Caco-2 (cell line): ENCODE measurements around the gene LHX2. TPM values are rescaled to one million over a fixed set of nuclear protein-coding genes. Genes with fewer than 3 reads are reported as not detected.

ENCODE experiments used
- BruUV-seq: library from RNA; stranded (reverse); fragments of 400-500 nt; replicated peaks from 2 replicates; lab custom pipeline; 2021; lab: Mats Ljungman, UMichigan
- CTCF ChIA-PET: fragments of 300-600 bp; sonication (Branson Sonifier 250); formaldehyde crosslinking; loops from one replicate; lab custom pipeline; 2022; ENCODE audit warnings: antibody characterized with exemption; lab: Charles Lee
- POLR2A ChIA-PET: fragments of 300-600 bp; sonication (Branson Sonifier 250); formaldehyde crosslinking; loops from one replicate; lab custom pipeline; 2022; ENCODE audit warnings: antibody characterized with exemption; lab: Charles Lee
- DNase-seq, 2 experiments: peaks; one replicate each; pipeline versions ENCODE4 v3.0.0 to v3.0.0-alpha.2; 2020 to 2022
- H3K27me3 ChIP-seq: replicated peaks from 2 replicates; pipeline ENCODE4 v1.6.0; 2011; ENCODE audit warnings: low read length; ENCODE audit not compliant: control insufficient read depth, insufficient read depth
- H3K36me3 ChIP-seq: 2 replicates; pipeline ENCODE4 v1.5.1; 2011; ENCODE audit warnings: low read length; ENCODE audit not compliant: control insufficient read depth, insufficient read depth
- H3K4me1 ChIP-seq: fragments of 250-450 bp; sonication (Bioruptor Pico); 2 replicates; pipeline ENCODE4 v1.5.1; 2020; ENCODE audit warnings: mild to moderate bottlenecking
- H3K4me3 ChIP-seq: 2 replicates; pipeline ENCODE4 v1.5.1; 2011; ENCODE audit warnings: low read depth, mild to moderate bottlenecking, control low read depth, low read length
- H3K9me3 ChIP-seq: fragments of 250-450 bp; sonication (Bioruptor Pico); 2 replicates; pipeline ENCODE4 v1.5.1; 2020; ENCODE audit warnings: mild to moderate bottlenecking, moderate library complexity
- H3K27ac Mint-ChIP-seq: one replicate; pipeline ENCODE4 v1.8.0; 2022; ENCODE audit warnings: mixed read lengths; ENCODE audit not compliant: unreplicated experiment
- H3K27me3 Mint-ChIP-seq: one replicate; pipeline ENCODE4 v1.8.0; 2022; ENCODE audit warnings: mixed read lengths; ENCODE audit not compliant: insufficient read depth, unreplicated experiment
- H3K36me3 Mint-ChIP-seq: one replicate; pipeline ENCODE4 v1.8.0; 2022; ENCODE audit warnings: mild to moderate bottlenecking, mixed read lengths; ENCODE audit not compliant: insufficient read depth, unreplicated experiment
- H3K4me1 Mint-ChIP-seq: one replicate; pipeline ENCODE4 v1.8.0; 2022; ENCODE audit warnings: low read depth, mixed read lengths; ENCODE audit not compliant: unreplicated experiment
- H3K4me3 Mint-ChIP-seq: one replicate; pipeline ENCODE4 v1.8.0; 2022; ENCODE audit warnings: mild to moderate bottlenecking, moderate library complexity, mixed read lengths; ENCODE audit not compliant: unreplicated experiment
- H3K9me3 Mint-ChIP-seq: one replicate; pipeline ENCODE4 v1.8.0; 2022; ENCODE audit warnings: mixed read lengths; ENCODE audit not compliant: unreplicated experiment
- intact Hi-C: fragments of 100-400 bp; cut with micrococcal nuclease; formaldehyde crosslinking; loops from one replicate; pipeline ENCODE4 v1.10.0; 2022; ENCODE audit not compliant: unreplicated experiment
- total RNA-seq: library from RNA; stranded (reverse); gene quantifications from 2 replicates; pipeline ENCODE4 v1.2.3, GENCODE V29; 2022
- TF ChIP-seq, protein P1 (sequence below), 2 experiments: fragments of 200-600 bp in 1 of 2; IDR thresholded peaks; 1 replicate in 1 of 2; 2 replicates in 1 of 2; pipeline versions ENCODE4 v1.5.1 to v1.8.0; 2011 to 2022; ENCODE audit warnings: antibody characterized with exemption in 1 of 2, control low read depth in 1 of 2, inconsistent platforms in 1 of 2, low read depth in 1 of 2, low read length in 1 of 2, mild to moderate bottlenecking in 1 of 2, moderate library complexity in 1 of 2; ENCODE audit not compliant: insufficient read depth in 1 of 2, severe bottlenecking in 1 of 2, unreplicated experiment in 1 of 2

Gene LHX2
- total RNA-seq, 1 experiment from 2014 or later = 4.0 TPM

DNA sequence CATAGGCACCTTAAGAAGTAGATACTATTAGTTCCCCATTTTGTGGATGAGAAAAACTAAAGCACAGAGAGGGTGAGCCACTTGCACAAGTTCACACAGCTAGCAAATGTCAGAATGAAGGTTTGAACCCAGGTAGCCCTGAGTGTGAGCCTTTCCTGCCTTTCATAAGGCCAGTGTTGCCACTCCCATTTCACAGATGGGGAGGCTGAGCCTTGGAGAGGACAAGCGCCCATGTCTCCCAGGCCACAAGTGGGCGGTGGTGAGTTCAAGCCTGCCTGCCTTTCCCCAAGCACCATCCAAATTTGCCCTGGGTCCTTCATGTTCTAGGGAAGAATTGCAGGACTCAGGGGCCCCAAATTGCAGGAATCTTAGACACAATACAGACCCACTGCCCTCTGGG is 50.6 kb downstream of the LHX2 start:
- POLR2A ChIA-PET = no interaction called here
- CTCF ChIA-PET = no interaction called here

DNA sequence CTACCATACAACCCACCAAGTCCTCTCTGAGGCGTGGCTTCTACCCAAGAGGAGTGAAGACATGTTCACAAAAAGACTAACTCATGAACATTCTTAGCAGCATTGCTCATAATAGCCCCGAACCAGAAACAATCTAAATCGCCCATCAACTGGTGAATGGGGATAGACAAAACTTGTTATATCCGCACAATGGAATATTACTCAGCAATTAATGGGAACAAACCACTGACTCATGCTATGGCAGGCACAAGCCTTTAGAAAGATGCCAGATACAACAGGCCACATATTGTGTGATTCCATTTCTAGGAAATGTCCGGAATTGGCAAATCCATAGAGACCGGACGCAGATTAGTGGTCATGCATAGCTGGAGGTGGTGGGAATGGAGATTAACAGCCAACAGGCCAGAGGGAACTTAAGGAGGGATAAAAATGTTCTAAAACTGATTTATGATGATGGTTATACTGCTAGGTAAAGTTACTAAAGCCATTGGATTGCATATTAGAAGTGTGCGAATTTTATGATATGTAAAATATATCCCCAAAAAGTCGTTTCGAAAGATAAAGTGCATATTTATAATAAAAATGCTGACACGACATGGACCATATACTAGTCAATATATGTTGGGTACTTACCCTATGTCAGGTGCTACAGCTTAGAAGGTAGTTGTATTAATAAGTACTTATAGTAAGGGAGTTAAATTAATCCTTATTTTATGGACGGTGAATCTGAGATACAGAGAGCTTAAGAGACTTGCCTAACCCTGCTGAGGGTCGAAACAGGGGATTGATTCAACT is 55.4 kb downstream of the LHX2 start:
- ChIA-PET CTCF (no interaction called here), POLR2A (no interaction called here)
- H3K4me3 ChIP-seq = no peak overlapping the region
- intact Hi-C loops = no loop called here
- no TSS peak for BruUV-seq
- H3K4me1 ChIP-seq = no peaks in the 10 kb centered on the region
- Mint-ChIP-seq H3K4me1 (no peaks in the 10 kb centered on the region), H3K36me3 (no peaks in the 10 kb centered on the region), H3K27me3 (no peaks in the 10 kb centered on the region), H3K9me3 (no peaks in the 10 kb centered on the region), H3K4me3 (no peak overlapping the region), H3K27ac (no peak overlapping the region)
- H3K9me3 ChIP-seq = no peaks in the 10 kb centered on the region
- no peaks in the 10 kb centered on the region for H3K36me3 ChIP-seq
- TF ChIP-seq, protein P1, sequence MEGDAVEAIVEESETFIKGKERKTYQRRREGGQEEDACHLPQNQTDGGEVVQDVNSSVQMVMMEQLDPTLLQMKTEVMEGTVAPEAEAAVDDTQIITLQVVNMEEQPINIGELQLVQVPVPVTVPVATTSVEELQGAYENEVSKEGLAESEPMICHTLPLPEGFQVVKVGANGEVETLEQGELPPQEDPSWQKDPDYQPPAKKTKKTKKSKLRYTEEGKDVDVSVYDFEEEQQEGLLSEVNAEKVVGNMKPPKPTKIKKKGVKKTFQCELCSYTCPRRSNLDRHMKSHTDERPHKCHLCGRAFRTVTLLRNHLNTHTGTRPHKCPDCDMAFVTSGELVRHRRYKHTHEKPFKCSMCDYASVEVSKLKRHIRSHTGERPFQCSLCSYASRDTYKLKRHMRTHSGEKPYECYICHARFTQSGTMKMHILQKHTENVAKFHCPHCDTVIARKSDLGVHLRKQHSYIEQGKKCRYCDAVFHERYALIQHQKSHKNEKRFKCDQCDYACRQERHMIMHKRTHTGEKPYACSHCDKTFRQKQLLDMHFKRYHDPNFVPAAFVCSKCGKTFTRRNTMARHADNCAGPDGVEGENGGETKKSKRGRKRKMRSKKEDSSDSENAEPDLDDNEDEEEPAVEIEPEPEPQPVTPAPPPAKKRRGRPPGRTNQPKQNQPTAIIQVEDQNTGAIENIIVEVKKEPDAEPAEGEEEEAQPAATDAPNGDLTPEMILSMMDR (IDR thresholded peaks at IDR 0.05; ENCODE audit: insufficient read depth in 1 of 2, low read depth in 1 of 2, low read length in 1 of 2, severe bottlenecking in 1 of 2, unreplicated experiment in 1 of 2) = no peak
- H3K27me3 ChIP-seq = no peaks in the 10 kb centered on the region
- DNase-seq = no peak

More for the DNA sequence above, 50.6 kb downstream of the LHX2 start:
- Mint-ChIP-seq H3K4me1 (no peaks in the 10 kb centered on the region), H3K36me3 (no peaks in the 10 kb centered on the region), H3K9me3 (no peaks in the 10 kb centered on the region), H3K27ac (no peak overlapping the region), H3K4me3 (no peak overlapping the region), H3K27me3 (no peaks in the 10 kb centered on the region)
- H3K27me3 ChIP-seq = no peaks in the 10 kb centered on the region
- BruUV-seq = no TSS peak
- DNase-seq = no peak
- no peaks in the 10 kb centered on the region for H3K4me1 ChIP-seq
- no peaks in the 10 kb centered on the region for H3K36me3 ChIP-seq
- intact Hi-C loops = no loop called here
- TF ChIP-seq, protein P1 (IDR thresholded peaks at IDR 0.05; ENCODE audit: insufficient read depth in 1 of 2, low read depth in 1 of 2, low read length in 1 of 2, severe bottlenecking in 1 of 2, unreplicated experiment in 1 of 2) = no peak
- H3K9me3 ChIP-seq = no peaks in the 10 kb centered on the region
- no peak overlapping the region for H3K4me3 ChIP-seq

DNA sequence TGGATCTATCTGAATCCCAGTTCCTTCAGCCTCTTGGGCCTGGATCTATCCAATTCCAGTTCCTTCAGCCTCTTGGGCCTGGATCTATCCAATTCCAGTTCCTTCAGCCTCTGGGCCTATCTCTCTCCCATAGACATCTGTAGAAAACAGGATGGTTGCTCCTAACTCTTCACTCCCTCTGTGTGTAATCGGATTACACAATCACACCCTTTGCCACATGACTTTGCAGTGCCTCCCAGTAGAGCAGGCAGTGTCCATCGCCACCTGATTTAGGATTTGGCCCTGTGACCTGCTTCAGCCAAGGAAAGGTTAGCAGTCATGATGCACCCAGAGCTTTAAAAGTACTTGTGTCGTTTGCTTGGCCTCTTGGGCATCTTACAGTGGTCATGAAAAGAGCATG is 56.7 kb downstream of the LHX2 start:
- DNase-seq = no peak
- no peaks in the 10 kb centered on the region for H3K4me1 ChIP-seq
- TF ChIP-seq, protein P1 (IDR thresholded peaks at IDR 0.05; ENCODE audit: insufficient read depth in 1 of 2, low read depth in 1 of 2, low read length in 1 of 2, severe bottlenecking in 1 of 2, unreplicated experiment in 1 of 2) = no peak
- BruUV-seq = no TSS peak
- POLR2A ChIA-PET = no interaction called here
- no peaks in the 10 kb centered on the region for H3K36me3 ChIP-seq
- H3K27me3 ChIP-seq = no peaks in the 10 kb centered on the region
- no peaks in the 10 kb centered on the region for H3K36me3 Mint-ChIP-seq
- peaks cover 8% of the 10 kb centered on the region for H3K4me1 Mint-ChIP-seq
- no peaks in the 10 kb centered on the region for H3K27me3 Mint-ChIP-seq
- CTCF ChIA-PET = no interaction called here
- no peaks in the 10 kb centered on the region for H3K9me3 Mint-ChIP-seq
- no peaks in the 10 kb centered on the region for H3K9me3 ChIP-seq
- no peak overlapping the region for H3K4me3 ChIP-seq
- H3K27ac Mint-ChIP-seq = no peak overlapping the region
- intact Hi-C loops = no loop called here
- no peak overlapping the region for H3K4me3 Mint-ChIP-seq
